GM19463 (cell line): ENCODE data around the gene MEIS2.

Experiments
- ATAC-seq: cut with Tn5 transposase; IDR thresholded peaks from one replicate; pipeline ENCODE4 v1.9.1; 2021; ENCODE audit warnings: mild to moderate bottlenecking, moderate library complexity; ENCODE audit not compliant: unreplicated experiment

The MEIS2 gene

GRCh38 chr15:37098468-37099318 is 1.7 kb downstream of the MEIS2 start:
- ATAC-seq: peak; percentile 29

GRCh38 chr15:37097144-37097919 is 3.0 kb downstream of the MEIS2 start:
- ATAC-seq: no peak

GRCh38 chr15:37096558-37097143 is 3.7 kb downstream of the MEIS2 start:
- ATAC-seq: no peak

GRCh38 chr15:37095770-37096557 is 4.4 kb downstream of the MEIS2 start:
- no peak for ATAC-seq

GRCh38 chr15:37094915-37095711 is 5.2 kb downstream of the MEIS2 start:
- ATAC-seq: no peak

GRCh38 chr15:37094333-37094914 is 5.9 kb downstream of the MEIS2 start:
- ATAC-seq: no peak

- ATAC-seq: no peak
These were observed 6.6 kb downstream of the MEIS2 start for GRCh38 chr15:37093480-37094332.

GRCh38 chr15:37090543-37091175 is 9.7 kb downstream of the MEIS2 start:
- no peak for ATAC-seq

- no peak for ATAC-seq
These were observed 11.9 kb downstream of the MEIS2 start for GRCh38 chr15:37088436-37088835.

GRCh38 chr15:37087131-37087588 is 13.2 kb downstream of the MEIS2 start:
- no peak for ATAC-seq

GRCh38 chr15:37086521-37086920 is 13.8 kb downstream of the MEIS2 start:
- no peak for ATAC-seq

- ATAC-seq: no peak
These were observed 14.2 kb downstream of the MEIS2 start for GRCh38 chr15:37086120-37086519.

- ATAC-seq: no peak
These were observed 15.7 kb downstream of the MEIS2 start for GRCh38 chr15:37084602-37085001.

GRCh38 chr15:37083610-37084009 is 16.7 kb downstream of the MEIS2 start:
- no peak for ATAC-seq

GRCh38 chr15:37081983-37082382 is 18.4 kb downstream of the MEIS2 start:
- ATAC-seq: no peak

GRCh38 chr15:37080261-37080921 is 20.0 kb downstream of the MEIS2 start:
- no peak for ATAC-seq

- no peak for ATAC-seq
These were observed 20.6 kb downstream of the MEIS2 start for GRCh38 chr15:37079726-37080125.

GRCh38 chr15:37078566-37078965 is 21.8 kb downstream of the MEIS2 start:
- no peak for ATAC-seq
